Measurements from ENCODE around the gene DCC.

The DCC gene

DNA sequence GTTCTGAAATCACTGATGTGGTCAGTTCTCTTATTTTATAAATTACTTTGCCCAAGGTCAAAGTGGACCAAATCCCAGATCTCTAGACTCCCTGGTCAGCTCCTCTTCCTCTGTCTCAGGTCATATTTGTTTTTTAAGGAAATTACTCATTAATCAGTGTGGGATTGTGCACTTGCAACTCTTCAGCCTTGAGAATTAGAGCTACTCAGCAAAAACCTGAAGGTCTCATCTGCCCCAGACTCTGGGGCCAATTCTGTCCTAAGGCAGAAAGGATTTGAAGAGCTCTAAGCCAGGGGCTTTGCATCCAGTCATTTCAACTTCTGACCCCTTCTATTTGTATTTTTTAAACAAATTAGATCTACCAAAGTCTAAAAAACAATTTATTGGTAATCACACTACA is 17.7 kb upstream of the DCC start:
- no peak overlapping the region for H3K4me3 ChIP-seq (ENCODE audit: low read length)
- H3F3A ChIP-seq (ENCODE audit: control insufficient read depth, insufficient read depth) = no peaks in the 10 kb centered on the region
- no peak overlapping the region for H3K27ac ChIP-seq (ENCODE audit: low read depth, low read length)
- no peaks in the 10 kb centered on the region for H4K20me1 ChIP-seq (ENCODE audit: control insufficient read depth, insufficient read depth, low read depth, low read length)
- H3K9me2 ChIP-seq (replicated peaks; ENCODE audit: control insufficient read depth, low read length) = no peaks in the 10 kb centered on the region
- H3K36me3 ChIP-seq (ENCODE audit: control insufficient read depth, low read length) = no peaks in the 10 kb centered on the region
- H3K9me3 ChIP-seq (ENCODE audit: control insufficient read depth, insufficient read depth, low read length) = no peaks in the 10 kb centered on the region
- H3K4me2 ChIP-seq (ENCODE audit: low read length) = no peak overlapping the region
- no peaks in the 10 kb centered on the region for H3K79me2 ChIP-seq (ENCODE audit: control insufficient read depth, low read length)
- TF ChIP-seq CTCF (IDR thresholded peaks at IDR 0.05; ENCODE audit: low read depth, low read length, poor library complexity, severe bottlenecking) (no peak), EZH2phosphoT487 (IDR thresholded peaks at IDR 0.05; ENCODE audit: borderline replicate concordance, low read length) (no peak)
- no peaks in the 10 kb centered on the region for H3K4me1 ChIP-seq (ENCODE audit: control insufficient read depth, low read length)
- H3K27me3 ChIP-seq (ENCODE audit: control insufficient read depth, low read length) = no peaks in the 10 kb centered on the region

- Histone ChIP-seq H3K79me2 (ENCODE audit: control insufficient read depth, low read length) (no peaks in the 10 kb centered on the region), H3K9me3 (ENCODE audit: control insufficient read depth, insufficient read depth, low read length) (no peaks in the 10 kb centered on the region), H3K4me1 (ENCODE audit: control insufficient read depth, low read length) (no peaks in the 10 kb centered on the region), H3K27me3 (ENCODE audit: control insufficient read depth, low read length) (no peaks in the 10 kb centered on the region), H3K36me3 (ENCODE audit: control insufficient read depth, low read length) (no peaks in the 10 kb centered on the region), H3K4me2 (ENCODE audit: low read length) (no peak overlapping the region), H3K27ac (ENCODE audit: low read depth, low read length) (no peak overlapping the region), H4K20me1 (ENCODE audit: control insufficient read depth, insufficient read depth, low read depth, low read length) (no peaks in the 10 kb centered on the region), H3K4me3 (ENCODE audit: low read length) (no peak overlapping the region), H3F3A (ENCODE audit: control insufficient read depth, insufficient read depth) (no peaks in the 10 kb centered on the region), H3K9me2 (replicated peaks; ENCODE audit: control insufficient read depth, low read length) (no peaks in the 10 kb centered on the region)
- no peak for TF ChIP-seq EZH2phosphoT487 (IDR thresholded peaks at IDR 0.05; ENCODE audit: borderline replicate concordance, low read length)
- no peak for TF ChIP-seq CTCF (IDR thresholded peaks at IDR 0.05; ENCODE audit: low read depth, low read length, poor library complexity, severe bottlenecking)
These were observed 16.2 kb upstream of the DCC start for GRCh38 chr18:52323802-52324201.

- H3K4me2 ChIP-seq (ENCODE audit: low read length) = no peak overlapping the region
These were observed 14.0 kb upstream of the DCC start for GRCh38 chr18:52325997-52326396.

More at GRCh38 chr18:52325997-52326396, 14.0 kb upstream of the DCC start:
- no peaks in the 10 kb centered on the region for H3K4me1 ChIP-seq (ENCODE audit: control insufficient read depth, low read length)
- H4K20me1 ChIP-seq (ENCODE audit: control insufficient read depth, insufficient read depth, low read depth, low read length) = no peaks in the 10 kb centered on the region
- no peaks in the 10 kb centered on the region for H3K27me3 ChIP-seq (ENCODE audit: control insufficient read depth, low read length)
- H3K27ac ChIP-seq (ENCODE audit: low read depth, low read length) = no peak overlapping the region
- H3K79me2 ChIP-seq (ENCODE audit: control insufficient read depth, low read length) = no peaks in the 10 kb centered on the region
- H3K9me2 ChIP-seq (replicated peaks; ENCODE audit: control insufficient read depth, low read length) = no peaks in the 10 kb centered on the region
- no peak overlapping the region for H3K4me3 ChIP-seq (ENCODE audit: low read length)
- no peaks in the 10 kb centered on the region for H3F3A ChIP-seq (ENCODE audit: control insufficient read depth, insufficient read depth)
- no peaks in the 10 kb centered on the region for H3K9me3 ChIP-seq (ENCODE audit: control insufficient read depth, insufficient read depth, low read length)
- TF ChIP-seq EZH2phosphoT487 (IDR thresholded peaks at IDR 0.05; ENCODE audit: borderline replicate concordance, low read length) = no peak
- no peak for TF ChIP-seq CTCF (IDR thresholded peaks at IDR 0.05; ENCODE audit: low read depth, low read length, poor library complexity, severe bottlenecking)
- no peaks in the 10 kb centered on the region for H3K36me3 ChIP-seq (ENCODE audit: control insufficient read depth, low read length)
